IMR-90 (cell line): Measurements from ENCODE around the gene RALGPS1.

Experiments
- ELK1 ChIP-seq: fragments of 150-350 bp; IDR thresholded peaks from 2 replicates; pipeline ENCODE4 v1.6.1; 2016; ENCODE audit warnings: low read depth, mild to moderate bottlenecking, low read length, moderate library complexity, borderline replicate concordance
- NFE2L2 ChIP-seq: fragments of 150-350 bp; IDR thresholded peaks from 2 replicates; pipeline ENCODE4 v1.6.1; 2016; ENCODE audit warnings: low read depth, mild to moderate bottlenecking, low read length

GRCh38 chr9:126880226-126880946 is 34.2 kb upstream of the RALGPS1 start:
- TF ChIP-seq NFE2L2 (no peak), ELK1 (no peak)
